NCI-H1694 (cell line): Measurements from ENCODE around the gene CBL.

Source experiments
- DNase-seq: peaks from one replicate; lab custom pipeline; 2025; lab: John Stamatoyannopoulos, UW

Gene CBL

GRCh38 chr11:119347940-119348605 is 141.9 kb downstream of the CBL start:
- DNase-seq, result no peak

GRCh38 chr11:119350302-119350701 is 144.2 kb downstream of the CBL start:
- no peak for DNase-seq

- no peak for DNase-seq
Observed at GRCh38 chr11:119351232-119351631, 145.1 kb downstream of the CBL start.

- peak; percentile 39 for DNase-seq
Observed at GRCh38 chr11:119352857-119353260, 146.7 kb downstream of the CBL start.

GRCh38 chr11:119355091-119355843 is 149.1 kb downstream of the CBL start:
- no peak for DNase-seq

GRCh38 chr11:119356349-119357031 is 150.4 kb downstream of the CBL start:
- DNase-seq, result no peak

GRCh38 chr11:119357074-119357473 is 150.9 kb downstream of the CBL start:
- no peak for DNase-seq
